GM12892 (cell line): Measurements from ENCODE around the gene TRAP1.
"Not testable (repeated sequence)": the region's sequence is repeated elsewhere in the genome, so short reads cannot be mapped to it uniquely, and the experiment has no call there.

Experiments used
- DNase-seq: peaks from one replicate; pipeline ENCODE4 v3.0.0; 2011; ENCODE audit not compliant: insufficient read length
- FAIRE-seq: peaks from 2 replicates; lab custom pipeline; 2011; peaks lifted over from hg19 to GRCh38; lab: Jason Lieb, UNC
- POLR2A ChIP-seq: IDR thresholded peaks from 2 replicates; pipeline ENCODE4 v1.6.1; 2011; ENCODE audit warnings: low read depth, low read length, control low read depth
- POLR2AphosphoS5 ChIP-seq: IDR thresholded peaks from 2 replicates; pipeline ENCODE4 v1.6.1; 2011; ENCODE audit warnings: low read depth, low read length, control low read depth
- TAF1 ChIP-seq: IDR thresholded peaks from 2 replicates; pipeline ENCODE4 v1.6.1; 2011; ENCODE audit warnings: low read depth, mild to moderate bottlenecking, control low read depth, low read length, borderline replicate concordance

TRAP1 gene

DNA sequence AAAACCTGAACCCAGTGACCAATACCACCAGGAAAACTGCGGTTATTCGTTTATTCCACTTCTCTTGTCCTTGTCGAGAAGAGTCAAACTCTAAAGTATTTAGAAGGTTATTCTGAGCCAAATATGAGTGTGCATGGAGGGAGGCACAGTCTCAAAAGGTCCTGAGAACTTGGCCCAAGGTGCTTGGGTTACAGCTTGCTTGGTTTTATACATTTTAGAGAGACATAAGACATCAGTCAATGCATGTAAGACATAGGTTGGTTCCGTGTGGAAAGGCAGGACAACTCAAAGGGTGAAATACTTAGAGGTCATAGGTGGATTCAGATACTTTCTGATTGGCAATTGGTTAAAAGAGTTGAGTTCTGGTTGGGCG lies 681 bp upstream of the TRAP1 start:
- FAIRE-seq (no peak), DNase-seq (no peak)
- TF ChIP-seq TAF1 (no peak), POLR2AphosphoS5 (no peak), POLR2A (no peak)

DNA sequence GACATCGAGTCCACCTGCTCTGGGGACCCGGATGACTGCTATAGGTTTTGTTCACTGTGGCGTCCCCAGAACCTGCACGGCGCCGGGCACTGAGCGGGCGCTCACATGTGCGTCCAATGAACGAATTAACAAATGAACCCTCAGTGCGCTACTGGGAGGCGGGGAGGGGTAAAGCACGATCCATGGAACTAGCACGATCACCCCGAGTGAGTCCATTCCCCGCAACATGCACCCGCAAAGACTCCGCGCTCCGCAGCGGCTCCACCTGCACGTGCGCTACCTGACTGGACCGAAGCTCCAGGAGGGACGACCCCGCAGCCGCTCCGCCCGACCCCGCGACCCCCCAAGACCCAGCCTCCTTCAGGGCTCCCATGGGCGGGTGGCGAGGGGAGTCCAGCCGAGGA lies 491 bp downstream of the TRAP1 start:
- TF ChIP-seq POLR2A (no peak; the same call in 1 of the 2 replicates), TAF1 (no peak), POLR2AphosphoS5 (no peak)
- FAIRE-seq (no peak), DNase-seq (no peak)

DNA sequence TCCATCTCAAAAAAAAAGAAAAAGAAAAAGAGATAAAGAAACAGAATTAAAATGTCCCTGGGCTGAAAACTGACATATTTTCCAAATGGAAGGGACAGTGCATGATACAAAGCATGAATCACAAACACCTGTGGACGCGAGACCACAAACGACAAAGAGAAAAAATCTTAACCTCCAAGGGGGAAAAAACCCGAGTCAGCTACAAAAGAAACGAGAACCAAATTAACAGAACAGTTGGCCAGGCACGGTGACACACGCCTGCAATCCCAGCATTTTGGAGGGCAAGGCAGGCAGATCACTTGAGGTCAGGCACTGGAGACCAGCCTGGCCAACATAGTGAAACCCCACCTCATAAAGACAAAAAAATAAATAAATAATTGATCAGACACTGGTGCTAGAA lies 1.9 kb downstream of the TRAP1 start:
- no peak for DNase-seq
- TF ChIP-seq TAF1 (no peak), POLR2A (no peak), POLR2AphosphoS5 (no peak)
- FAIRE-seq, result no peak

DNA sequence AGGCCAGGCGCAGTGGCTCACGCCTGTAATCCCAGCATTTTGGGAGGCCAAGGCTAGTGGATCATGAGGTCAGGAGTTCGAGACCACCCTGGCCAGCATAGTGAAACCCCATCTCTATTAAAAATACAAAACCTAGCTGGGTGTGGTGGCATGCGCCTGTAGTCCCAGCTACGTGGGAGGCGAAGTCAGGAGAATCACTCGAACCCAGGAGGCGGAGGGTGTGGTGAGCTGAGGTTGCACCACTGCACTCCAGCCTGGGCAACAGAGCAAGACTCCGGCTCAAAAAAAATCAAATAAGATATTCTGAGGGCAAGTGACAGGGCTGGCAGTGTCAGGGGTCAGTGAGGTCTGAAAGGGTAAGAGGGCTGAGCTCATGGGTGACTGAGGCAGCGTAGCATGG lies 2.9 kb downstream of the TRAP1 start:
- not testable (repeated sequence) for DNase-seq, FAIRE-seq

DNA sequence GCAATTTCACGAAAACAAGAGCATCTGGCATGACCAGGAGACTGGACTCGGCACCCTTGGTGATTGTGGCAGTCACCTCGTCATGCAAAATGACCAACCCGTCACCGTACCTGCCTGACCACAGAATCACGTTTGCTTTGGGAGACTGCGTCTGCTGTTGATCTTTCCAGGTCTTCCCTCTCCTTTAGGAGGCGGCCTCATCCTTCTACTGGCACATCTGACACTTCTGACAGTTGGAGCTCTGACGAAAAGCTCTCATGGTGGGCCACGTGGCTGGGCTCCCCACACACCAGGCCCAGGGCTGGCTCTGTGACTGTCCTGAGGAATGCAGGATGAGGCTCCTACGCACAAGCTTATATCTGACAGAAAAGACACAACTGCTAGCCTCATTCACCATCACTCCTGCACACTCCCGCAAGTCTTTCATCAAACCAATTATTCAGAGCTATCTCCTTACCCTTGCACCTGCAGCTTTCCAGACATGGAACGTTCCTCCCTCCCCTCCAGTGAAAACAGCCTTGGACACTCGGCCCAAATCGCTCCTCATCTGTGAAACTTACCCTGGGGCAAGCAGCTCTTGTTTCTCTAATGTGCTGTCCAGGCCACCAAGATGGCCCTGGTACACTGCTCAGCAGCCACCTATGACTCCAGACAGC lies 3.6 kb downstream of the TRAP1 start:
- no peak for TF ChIP-seq TAF1
- TF ChIP-seq POLR2A, result peak; percentile 27; the same call in 1 of the 2 replicates
- no peak for FAIRE-seq
- DNase-seq, result no peak

DNA sequence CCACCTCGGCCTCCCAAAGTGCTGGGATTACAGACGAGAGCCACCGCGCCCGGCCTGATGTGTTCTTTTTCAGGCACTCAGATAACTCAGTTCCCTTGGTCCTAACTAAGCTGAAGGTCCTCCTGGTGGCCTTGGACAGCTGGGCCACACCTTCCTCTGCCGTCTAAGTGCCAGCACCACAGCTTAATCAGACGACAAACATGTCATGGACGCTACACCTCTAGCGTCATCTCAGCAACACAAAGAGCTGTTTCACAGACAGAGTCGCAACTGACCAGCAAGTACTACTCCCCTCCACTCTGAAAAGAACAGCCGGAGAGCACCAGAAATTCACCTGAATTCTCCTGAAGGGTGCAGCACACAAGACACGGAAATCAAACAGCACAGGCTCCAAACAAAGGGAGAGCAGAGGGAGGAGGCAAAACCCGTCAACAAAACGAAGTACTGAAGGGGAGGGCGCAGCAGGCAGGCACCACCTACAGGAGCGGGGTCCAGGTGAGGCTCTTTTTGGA lies 4.4 kb downstream of the TRAP1 start:
- no peak for DNase-seq
- no peak for FAIRE-seq
- TF ChIP-seq TAF1 (no peak), POLR2AphosphoS5 (no peak)

DNA sequence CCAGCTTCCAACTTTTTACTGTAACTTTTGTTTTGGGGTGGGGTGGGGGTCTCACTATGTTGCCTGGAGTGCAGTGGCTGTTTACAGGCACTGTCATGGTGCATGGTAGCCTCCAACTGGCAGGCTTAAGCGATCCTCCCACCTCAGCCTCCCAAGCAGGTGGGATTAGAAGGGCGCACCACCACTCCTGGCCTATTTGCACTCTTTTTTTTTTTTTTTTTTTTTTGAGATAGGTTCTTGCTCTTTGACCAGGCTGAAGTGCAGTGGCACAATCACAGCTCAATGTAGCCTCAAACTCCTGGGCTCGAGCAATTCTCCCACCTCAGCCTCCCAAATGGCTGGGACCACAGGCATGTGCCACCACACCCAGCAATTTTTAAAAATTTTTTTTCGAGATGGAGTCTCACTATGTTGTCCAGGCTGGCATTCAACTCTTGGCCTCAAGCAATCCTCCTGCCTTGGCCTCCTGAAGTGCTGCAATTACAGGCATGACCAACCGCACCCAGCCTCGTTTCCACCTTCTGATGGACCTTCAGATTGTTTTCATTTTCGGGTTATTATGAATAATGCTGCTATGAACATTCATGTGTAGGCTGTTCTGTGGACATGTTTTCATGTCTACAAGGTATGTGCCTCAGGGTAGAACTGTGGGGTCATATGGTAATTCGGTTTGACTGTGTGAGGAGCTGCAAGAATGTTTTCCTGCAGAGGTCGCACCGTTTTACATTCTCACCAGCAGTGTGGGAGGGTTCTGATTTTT lies 10.9 kb downstream of the TRAP1 start:
- TF ChIP-seq TAF1 (no peak), POLR2A (no peak), POLR2AphosphoS5 (no peak)
- DNase-seq, result no peak
- no peak for FAIRE-seq

DNA sequence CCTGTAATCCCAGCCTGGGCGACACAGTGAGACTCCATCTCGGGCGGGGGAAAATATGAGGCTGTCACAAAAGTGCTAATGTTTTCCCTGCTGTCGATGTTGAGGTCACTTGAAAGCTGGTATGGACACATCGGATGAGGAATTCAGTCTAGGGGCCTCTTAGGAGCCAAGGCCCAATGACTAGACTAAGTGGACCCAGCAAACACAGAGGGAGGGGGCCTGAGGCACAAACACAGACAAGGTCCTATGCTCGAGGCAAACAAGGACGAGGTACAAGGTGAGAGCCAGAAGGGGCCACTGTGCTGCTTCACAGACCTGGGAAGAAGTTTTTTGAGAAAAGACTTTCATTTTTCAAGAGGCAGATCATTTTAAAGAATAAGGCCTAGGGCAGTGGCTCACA lies 15.2 kb downstream of the TRAP1 start:
- no peak for FAIRE-seq
- TF ChIP-seq POLR2A (no peak), TAF1 (no peak), POLR2AphosphoS5 (no peak)
- DNase-seq, result no peak

DNA sequence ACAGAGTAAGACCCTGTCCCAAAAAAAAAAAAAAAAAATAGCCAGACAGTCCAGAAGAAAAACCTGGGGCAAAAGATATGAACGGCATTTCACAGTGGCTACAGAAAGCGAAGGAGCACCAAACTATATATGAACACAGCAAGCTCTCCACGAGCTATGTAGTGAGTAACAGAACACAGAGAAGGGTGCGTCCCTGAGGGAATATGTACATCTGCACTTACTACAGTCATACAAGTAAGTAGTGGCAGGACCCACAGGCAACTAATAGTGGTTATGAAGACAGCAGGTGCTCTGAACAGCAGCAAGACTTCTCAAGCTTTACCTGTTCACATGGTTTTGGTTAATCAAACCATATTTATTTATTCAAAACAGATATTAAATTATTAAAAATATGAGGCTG lies 15.8 kb downstream of the TRAP1 start:
- DNase-seq, result no peak
- no peak for FAIRE-seq
- TF ChIP-seq POLR2A, result no peak
- TF ChIP-seq TAF1, result no peak

DNA sequence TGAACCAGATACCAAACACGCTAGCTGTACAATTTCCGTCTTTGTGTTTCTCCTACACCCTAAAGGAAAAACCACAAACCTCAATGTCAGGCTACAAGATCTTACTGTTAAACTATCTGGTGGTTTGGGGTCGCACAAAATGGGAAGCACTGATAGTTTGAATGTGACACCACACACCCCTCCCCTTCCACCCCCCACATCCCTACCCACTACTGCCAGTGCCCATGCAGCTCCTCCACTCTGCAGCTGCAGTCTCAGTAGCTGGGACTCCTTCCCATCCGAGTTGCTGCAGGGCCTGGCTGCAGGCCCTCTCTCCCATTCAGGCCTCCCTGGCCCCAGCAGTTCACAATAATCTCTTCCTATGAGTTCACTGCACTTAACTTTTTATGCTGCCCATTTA lies 18.4 kb downstream of the TRAP1 start:
- DNase-seq (no peak), FAIRE-seq (no peak)
- TF ChIP-seq POLR2AphosphoS5, result no peak
- no peak for TF ChIP-seq TAF1
- no peak for TF ChIP-seq POLR2A

DNA sequence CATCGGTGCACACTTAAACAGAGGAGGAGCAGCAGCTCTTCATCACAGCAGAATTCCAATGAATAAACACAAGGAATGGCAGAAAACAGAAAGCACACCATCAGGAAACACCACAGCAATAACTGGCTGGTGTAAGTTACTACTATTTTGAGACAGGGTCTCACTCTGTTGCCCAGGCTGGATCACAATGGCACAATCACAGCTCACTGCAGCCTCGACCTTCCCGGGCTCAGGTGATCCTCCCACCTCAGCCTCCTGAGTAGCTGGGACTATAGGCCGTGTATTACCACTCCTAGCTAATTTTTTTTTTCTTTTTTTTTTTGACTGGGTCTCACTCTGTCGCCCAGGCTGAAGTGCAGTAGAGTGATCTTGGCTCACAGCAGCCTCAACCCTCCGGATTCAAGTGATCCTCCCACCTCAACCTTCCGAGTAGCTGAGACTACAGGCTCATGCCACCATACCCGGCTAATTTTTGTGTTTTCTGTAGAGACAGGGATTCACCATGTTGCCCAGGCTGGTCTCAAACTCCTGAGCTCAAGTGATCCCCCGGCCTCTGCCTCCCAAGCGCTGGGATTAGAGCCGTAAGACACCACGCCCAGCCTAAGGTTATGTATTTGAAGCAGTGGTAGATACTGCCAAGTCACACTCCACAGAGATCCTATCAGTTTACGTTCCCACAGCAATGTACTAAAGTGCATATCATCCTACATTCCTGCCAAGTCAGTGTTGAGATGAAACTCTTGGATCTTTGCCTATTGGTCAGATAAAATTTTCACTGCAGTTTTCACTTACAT lies 20.7 kb downstream of the TRAP1 start:
- no peak for DNase-seq
- TF ChIP-seq POLR2AphosphoS5, result no peak
- no peak for TF ChIP-seq TAF1
- FAIRE-seq, result no peak

DNA sequence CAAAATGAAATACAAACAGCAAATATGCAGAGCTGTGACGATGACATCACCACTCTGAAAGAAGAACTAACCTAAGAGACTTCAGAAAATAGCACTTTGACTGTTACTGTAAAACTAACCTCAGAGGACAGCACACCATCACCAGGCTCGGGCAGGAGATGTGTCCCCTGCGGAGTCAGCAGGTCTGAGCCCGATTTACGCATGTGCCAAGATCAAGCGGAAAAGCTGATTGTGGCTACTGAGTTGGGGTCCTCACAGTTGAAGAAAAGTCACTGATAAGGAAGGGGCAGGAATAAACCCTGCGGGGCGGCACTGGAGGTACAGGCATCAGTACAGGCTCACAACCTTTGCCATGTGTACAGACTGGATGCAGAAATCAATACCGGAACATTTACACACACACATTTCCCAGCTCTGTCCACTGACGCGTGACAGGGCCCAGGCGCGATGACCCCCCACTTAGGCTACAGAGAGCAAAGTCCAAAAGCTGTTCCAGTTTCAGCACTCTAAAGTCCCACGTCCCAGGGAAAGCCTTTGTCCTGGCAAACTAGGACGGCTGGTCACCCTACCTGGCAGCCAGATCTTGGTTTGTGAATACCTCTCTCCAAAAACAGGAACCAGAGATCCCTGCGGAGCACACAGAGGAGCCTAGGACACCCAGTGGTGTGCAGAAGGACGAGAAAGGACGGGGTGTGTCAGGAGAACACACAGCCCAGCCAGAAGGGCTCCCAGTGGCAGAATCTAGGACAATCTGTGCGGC lies 21.5 kb downstream of the TRAP1 start:
- FAIRE-seq (no peak), DNase-seq (no peak)
- TF ChIP-seq TAF1 (no peak), POLR2A (no peak), POLR2AphosphoS5 (no peak)
